K562 (cell line): ENCODE measurements around the gene AGPAT3. TPM values are rescaled to one million over a fixed set of nuclear protein-coding genes. Genes with fewer than 3 reads are reported as not detected.

Experiments
- ATAC-seq: fragments of 200-7000 bp; cut with Tn5 transposase; 3 replicates; pipeline ENCODE4 v1.9.1; 2020; ENCODE audit warnings: moderate library complexity
- BruUV-seq: library from RNA; stranded (reverse); fragments of 400-500 nt; replicated peaks from 2 replicates; lab custom pipeline; 2021; lab: Mats Ljungman, UMichigan
- CTCF ChIA-PET: fragments of 300-600 bp; formaldehyde crosslinking; extraction: SDS; loops from one replicate; lab custom pipeline; 2021; ENCODE audit warnings: low intra/inter-chr PET ratio; lab: Yijun Ruan, JAX
- POLR2A ChIA-PET: fragments of 300-600, 350-650 bp; sonication (Branson Sonifier 250); formaldehyde crosslinking; extraction: SDS; loops from one replicate; lab custom pipeline; 2021; ENCODE audit warnings: antibody characterized with exemption, inconsistent platforms; lab: Yijun Ruan, JAX
- DNase-seq, 4 experiments: peaks; one replicate each; pipeline versions ENCODE4 v3.0.0 to v3.0.0-alpha.2; 2011 to 2018; ENCODE audit warnings: low spot score in 3 of 4, mixed read lengths in 3 of 4; ENCODE audit errors: extremely low read depth in 1 of 4
- FAIRE-seq: peaks from 2 replicates; lab custom pipeline; 2011; peaks lifted over from hg19 to GRCh38; lab: Jason Lieb, UNC
- H2AFZ ChIP-seq: 2 replicates; pipeline ENCODE4 v1.6.0; 2011; ENCODE audit warnings: low read depth, low read length, control low read depth, inconsistent platforms
- H3K27ac ChIP-seq: fragments of 200-600 bp; 3 replicates; pipeline ENCODE4 v1.8.0; 2011; ENCODE audit warnings: low read depth, mild to moderate bottlenecking, control low read depth, inconsistent platforms, low read length, moderate library complexity, mixed read lengths; ENCODE audit errors: extremely low read depth
- H3K27me3 ChIP-seq, 2 experiments: fragments of 300-600 bp in 1 of 2; 2 replicates in 1 of 2; 3 replicates in 1 of 2; pipeline versions ENCODE4 v1.6.0 to v1.8.0; 2011; ENCODE audit warnings: inconsistent platforms in 2 of 2, low read length in 2 of 2, mild to moderate bottlenecking in 1 of 2, mixed read lengths in 1 of 2, moderate library complexity in 1 of 2; ENCODE audit not compliant: control insufficient read depth in 2 of 2, insufficient read depth in 2 of 2
- H3K36me3 ChIP-seq: fragments of 300-600 bp; 3 replicates; pipeline ENCODE4 v1.8.0; 2011; ENCODE audit warnings: mild to moderate bottlenecking, low read length, inconsistent platforms; ENCODE audit not compliant: control insufficient read depth, insufficient read depth
- H3K4me1 ChIP-seq, 2 experiments: fragments of 200-600 bp in 1 of 2; replicated peaks in 1 of 2; 2 replicates in 1 of 2; 3 replicates in 1 of 2; pipeline versions ENCODE4 v1.5.1 to v1.8.0; 2011; ENCODE audit warnings: inconsistent platforms in 2 of 2, low read length in 2 of 2, mild to moderate bottlenecking in 1 of 2, mixed read lengths in 1 of 2, moderate library complexity in 1 of 2; ENCODE audit not compliant: control insufficient read depth in 2 of 2, insufficient read depth in 2 of 2
- H3K4me2 ChIP-seq: 2 replicates; pipeline ENCODE4 v1.6.1; 2011; ENCODE audit warnings: low read length, control low read depth, inconsistent platforms, mixed read lengths; ENCODE audit not compliant: insufficient read depth
- H3K4me3 ChIP-seq: fragments of 200-600 bp; sonication (generic), shearing (Covaris generic); 2 replicates; pipeline ENCODE4 v1.5.1; 2016; ENCODE audit warnings: control low read depth, inconsistent platforms
- H3K79me2 ChIP-seq: fragments of 200-600 bp; 3 replicates; pipeline ENCODE4 v1.8.0; 2011; ENCODE audit warnings: low read length, inconsistent platforms; ENCODE audit not compliant: control insufficient read depth, insufficient read depth
- H3K9ac ChIP-seq, 2 experiments: 2 replicates each; pipeline versions ENCODE4 v1.6.0 to v1.6.1; 2011; ENCODE audit warnings: low read depth in 2 of 2, low read length in 2 of 2, control low read depth in 1 of 2, inconsistent platforms in 1 of 2, mild to moderate bottlenecking in 1 of 2, mixed read lengths in 1 of 2; ENCODE audit not compliant: insufficient read depth in 1 of 2
- H3K9me1 ChIP-seq: one replicate; pipeline ENCODE4 v1.6.0; 2011; ENCODE audit warnings: inconsistent platforms, mild to moderate bottlenecking, low read length, moderate library complexity; ENCODE audit not compliant: control insufficient read depth, insufficient read depth
- H3K9me3 ChIP-seq: replicated peaks from 2 replicates; pipeline ENCODE4 v1.5.1; 2011; ENCODE audit warnings: low read depth, low read length, inconsistent platforms; ENCODE audit not compliant: control insufficient read depth, insufficient read depth
- H4K20me1 ChIP-seq: replicated peaks from 2 replicates; pipeline ENCODE4 v1.6.1; 2011; ENCODE audit warnings: low read length, inconsistent platforms, mixed read lengths; ENCODE audit not compliant: control insufficient read depth, insufficient read depth
- E4F1 ChIP-seq: fragments of 250-450 bp; sonication (Bioruptor Pico); IDR thresholded peaks from 2 replicates; pipeline ENCODE4 v1.5.0; 2021; ENCODE audit warnings: mild to moderate bottlenecking, borderline replicate concordance
- GTF2A2 ChIP-seq: IDR thresholded peaks from 2 replicates; pipeline ENCODE4 v1.6.1; 2016; ENCODE audit warnings: mild to moderate bottlenecking, missing genetic modification characterization, missing compliant biosample characterization
- KHSRP ChIP-seq: fragments of 450-650 bp; IDR thresholded peaks from 2 replicates; pipeline ENCODE4 v1.6.1; 2017
- PHF8 ChIP-seq: fragments of 200-600 bp; sonication (generic); IDR thresholded peaks from 2 replicates; pipeline ENCODE4 v1.6.1; 2012; ENCODE audit warnings: mixed run types, mild to moderate bottlenecking, inconsistent platforms, low read length, moderate library complexity, borderline replicate concordance
- POLR2G ChIP-seq: fragments of 200-400 bp; formaldehyde crosslinking; IDR thresholded peaks from 2 replicates; pipeline ENCODE4 v1.6.1; 2017; ENCODE audit warnings: low read depth, mild to moderate bottlenecking, antibody characterized with exemption, low read length, moderate library complexity
- TCF7L2 ChIP-seq: fragments of 150-350 bp; IDR thresholded peaks from 2 replicates; pipeline ENCODE4 v1.6.1; 2016; ENCODE audit warnings: low read depth, mild to moderate bottlenecking, low read length, moderate library complexity
- ZBTB33 ChIP-seq: sonication (generic); formaldehyde crosslinking; IDR thresholded peaks from 2 replicates; pipeline ENCODE4 v1.8.1; 2023; ENCODE audit warnings: mild to moderate bottlenecking, missing genetic modification reagents
- ZBTB7A ChIP-seq: IDR thresholded peaks from 2 replicates; pipeline ENCODE4 v1.6.1; 2011; ENCODE audit warnings: low read depth, mild to moderate bottlenecking, low read length, moderate library complexity, borderline replicate concordance; ENCODE audit not compliant: control insufficient read depth
- WGBS: fragments of 100-300 bp; shearing (Covaris generic); methylation state at CpG from one replicate; pipeline ENCODE4 v1.1.6; 2016; ENCODE audit warnings: low coverage, mixed read lengths; ENCODE audit not compliant: insufficient coverage; ENCODE audit errors: missing lambda C conversion rate; 5-methylcytosine and 5-hydroxymethylcytosine counted together
- in situ Hi-C: fragments of 300-500 bp; cut with MboI; formaldehyde crosslinking; loops from 4 replicates; pipeline ENCODE4 v1.15.0; 2018; ENCODE audit warnings: inconsistent platforms, mixed read lengths
- intact Hi-C: fragments of 100-400 bp; cut with micrococcal nuclease; formaldehyde crosslinking; loops from 2 replicates; pipeline ENCODE4 v1.14.2; 2022
- polyA plus RNA-seq, 8 experiments: library from polyadenylated mRNA; depleted of rRNA in 4 of 8; stranded (reverse) in 5 of 8; unstranded in 3 of 8; fragments of >200 nt; fragmentation: Nextera tagmentation in 2 of 8; fragmentation: Illumina TruSeq in 1 of 8; extraction: Ambion mirVana in 2 of 8; extraction: Trizol in 1 of 8; gene quantifications; 2 replicates each; pipeline versions ENCODE4 v1.2.1 to v1.2.3, GENCODE V29; 2011 to 2014; ENCODE audit warnings: inconsistent platforms in 1 of 8, missing spikeins in 1 of 8
- total RNA-seq, 7 experiments: library from RNA; depleted of rRNA in 6 of 7; stranded (reverse); fragments of >200 nt in 6 of 7; fragmentation: Illumina TruSeq in 2 of 7; extraction: Trizol in 2 of 7; gene quantifications; 2 replicates each; pipeline versions ENCODE4 v1.2.1 to v1.2.3, GENCODE V29; 2011 to 2021; ENCODE audit warnings: low replicate concordance in 1 of 7

The AGPAT3 gene
- total and polyA plus RNA-seq, 9 of the 15 experiments (the other 6 are each of a cell fraction or from before 2014, with no cell fraction given): 1.5 to 88.4 (median 35.7) TPM

GRCh38 chr21:43986544-43987451 is 121.8 kb downstream of the AGPAT3 start:
- no peaks in the 10 kb centered on the region for H3K9me3 ChIP-seq
- H3K9ac ChIP-seq: 0 out of 4 replicates have a peak overlapping the region, but pooled peaks of 1 of the 2 experiments have one; percentile 41
- no peak overlapping the region for H3K4me3 ChIP-seq
- H3K4me2 ChIP-seq: no peak overlapping the region
- CTCF ChIA-PET: no interaction called here
- H3K4me1 ChIP-seq: peaks cover 0 to 52% of the 10 kb centered on the region in 2 experiments; a peak in 3 of 5 replicates
- DNase-seq (no peak), FAIRE-seq (no peak)
- no peaks in the 10 kb centered on the region for H3K9me1 ChIP-seq
- no peaks in the 10 kb centered on the region for H3K79me2 ChIP-seq
- 57% methylated on average over 22 of the region's 22 CpGs for WGBS
- H4K20me1 ChIP-seq: no peaks in the 10 kb centered on the region; the same call in 1 of the 2 replicates
- TF ChIP-seq POLR2G (0 out of 2 replicates have a peak, but pooled peaks have one; percentile 19), ZBTB33 (CRISPR knock-in tag) (no peak), E4F1 (CRISPR knock-in tag) (no peak), ZBTB7A (no peak), TCF7L2 (no peak), KHSRP (no peak), PHF8 (no peak), GTF2A2 (tag) (no peak)
- TF ChIP-seq, all 486 proteins: peak for 1
- Histone ChIP-seq H2AFZ (no peak overlapping the region), H3K27me3 (peaks cover 0 to 8% of the 10 kb centered on the region in 2 experiments; a peak in 2 of 5 replicates), H3K36me3 (peaks cover 11% of the 10 kb centered on the region; the same call in 1 of the 3 replicates), H3K27ac (no peak overlapping the region)
- intact Hi-C loops: no loop called here
- no TSS peak for BruUV-seq
- POLR2A ChIA-PET: interaction anchor here (0.6 to 1.2 kb wide), 2 partner anchors 10 to 267 kb away, joined by 3 to 4 read pairs; no protein-coding TSS in a partner anchor
- in situ Hi-C loops: no loop called here
- no peak for ATAC-seq
